LNCaP clone FGC (cell line): ENCODE measurements around the gene TTC21A.
A peak's percentile ranks its signal among the peaks of the same experiment; 100 is the strongest.

Experiments
- DNase-seq: peaks from one replicate; pipeline ENCODE4 v3.0.0-alpha.2; 2011; ENCODE audit warnings: low read depth
- H3K4me3 ChIP-seq: 2 replicates; pipeline ENCODE4 v1.5.1; 2011; ENCODE audit warnings: mild to moderate bottlenecking, low read depth, low read length, control low read depth
- TF ChIP-seq, protein P1 (sequence below): IDR thresholded peaks from 2 replicates; pipeline ENCODE4 v1.5.1; 2012; ENCODE audit warnings: mild to moderate bottlenecking; ENCODE audit not compliant: control insufficient read depth, insufficient read depth; ENCODE audit errors: extremely low read depth

TTC21A gene

DNA sequence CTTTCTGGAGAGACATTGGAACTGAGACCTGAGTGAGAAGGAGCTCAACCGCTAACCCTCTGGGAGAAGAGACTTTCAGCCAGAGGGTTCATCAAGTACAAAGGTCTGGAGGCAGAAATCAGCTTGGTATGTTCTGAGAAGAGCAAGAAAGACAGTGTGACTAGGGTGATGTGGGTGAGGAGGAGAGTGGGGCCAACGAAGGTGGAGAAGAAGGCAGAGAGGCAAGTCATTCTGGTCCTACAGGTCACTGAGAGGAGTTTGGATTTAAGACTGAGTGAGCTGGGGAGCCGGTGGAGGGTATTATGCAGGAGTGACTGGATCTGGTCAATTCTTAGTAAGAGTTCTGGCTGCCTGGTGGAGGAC is 72.7 kb downstream of the TTC21A start:
- H3K4me3 ChIP-seq: peak overlapping the region; percentile 44
- DNase-seq: no peak
- TF ChIP-seq, protein P1, sequence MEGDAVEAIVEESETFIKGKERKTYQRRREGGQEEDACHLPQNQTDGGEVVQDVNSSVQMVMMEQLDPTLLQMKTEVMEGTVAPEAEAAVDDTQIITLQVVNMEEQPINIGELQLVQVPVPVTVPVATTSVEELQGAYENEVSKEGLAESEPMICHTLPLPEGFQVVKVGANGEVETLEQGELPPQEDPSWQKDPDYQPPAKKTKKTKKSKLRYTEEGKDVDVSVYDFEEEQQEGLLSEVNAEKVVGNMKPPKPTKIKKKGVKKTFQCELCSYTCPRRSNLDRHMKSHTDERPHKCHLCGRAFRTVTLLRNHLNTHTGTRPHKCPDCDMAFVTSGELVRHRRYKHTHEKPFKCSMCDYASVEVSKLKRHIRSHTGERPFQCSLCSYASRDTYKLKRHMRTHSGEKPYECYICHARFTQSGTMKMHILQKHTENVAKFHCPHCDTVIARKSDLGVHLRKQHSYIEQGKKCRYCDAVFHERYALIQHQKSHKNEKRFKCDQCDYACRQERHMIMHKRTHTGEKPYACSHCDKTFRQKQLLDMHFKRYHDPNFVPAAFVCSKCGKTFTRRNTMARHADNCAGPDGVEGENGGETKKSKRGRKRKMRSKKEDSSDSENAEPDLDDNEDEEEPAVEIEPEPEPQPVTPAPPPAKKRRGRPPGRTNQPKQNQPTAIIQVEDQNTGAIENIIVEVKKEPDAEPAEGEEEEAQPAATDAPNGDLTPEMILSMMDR: no peak

DNA sequence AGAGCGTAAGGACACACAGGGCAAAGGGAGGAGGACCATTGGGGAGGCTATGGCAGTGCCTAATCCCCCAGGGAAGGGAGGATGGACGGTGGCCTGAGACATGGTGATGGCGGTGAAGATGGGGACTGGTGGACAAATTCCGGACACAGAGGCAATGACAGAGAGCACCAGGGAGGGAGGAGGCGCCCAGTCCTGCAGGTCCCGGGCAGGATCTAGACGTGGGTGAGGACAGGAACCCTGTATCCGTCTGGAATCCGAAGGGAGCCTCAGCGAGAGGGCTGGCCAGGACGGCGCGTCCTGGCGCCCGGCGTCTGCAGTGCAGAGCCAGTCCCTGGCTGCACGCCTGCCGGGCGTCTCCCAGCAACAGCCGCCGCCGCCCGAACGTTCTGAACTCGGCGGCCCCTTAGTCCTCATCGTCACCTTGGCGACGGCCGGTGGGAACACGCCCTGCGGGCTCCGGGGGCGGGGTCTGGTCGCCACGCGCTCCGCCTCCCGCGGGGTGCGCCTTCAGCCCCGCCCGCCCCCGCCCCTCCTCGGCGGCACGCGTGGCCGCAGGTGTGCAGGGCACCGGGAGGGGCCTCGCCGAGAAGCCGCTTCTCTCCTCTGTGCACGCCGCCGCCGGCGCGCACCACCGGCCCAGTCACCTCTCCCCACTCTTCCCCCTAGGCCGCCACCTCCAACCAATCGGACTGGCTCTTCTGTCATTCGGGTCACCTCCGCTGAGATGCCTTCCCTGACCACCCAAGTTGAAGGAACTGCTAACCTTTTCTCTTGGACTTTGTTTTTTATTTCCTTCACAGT is 73.3 kb downstream of the TTC21A start:
- peak overlapping the region; percentile 44 for H3K4me3 ChIP-seq
- TF ChIP-seq, protein P1: 0 out of 2 replicates have a peak, but pooled peaks have one; percentile 16
- peak; percentile 68 for DNase-seq

DNA sequence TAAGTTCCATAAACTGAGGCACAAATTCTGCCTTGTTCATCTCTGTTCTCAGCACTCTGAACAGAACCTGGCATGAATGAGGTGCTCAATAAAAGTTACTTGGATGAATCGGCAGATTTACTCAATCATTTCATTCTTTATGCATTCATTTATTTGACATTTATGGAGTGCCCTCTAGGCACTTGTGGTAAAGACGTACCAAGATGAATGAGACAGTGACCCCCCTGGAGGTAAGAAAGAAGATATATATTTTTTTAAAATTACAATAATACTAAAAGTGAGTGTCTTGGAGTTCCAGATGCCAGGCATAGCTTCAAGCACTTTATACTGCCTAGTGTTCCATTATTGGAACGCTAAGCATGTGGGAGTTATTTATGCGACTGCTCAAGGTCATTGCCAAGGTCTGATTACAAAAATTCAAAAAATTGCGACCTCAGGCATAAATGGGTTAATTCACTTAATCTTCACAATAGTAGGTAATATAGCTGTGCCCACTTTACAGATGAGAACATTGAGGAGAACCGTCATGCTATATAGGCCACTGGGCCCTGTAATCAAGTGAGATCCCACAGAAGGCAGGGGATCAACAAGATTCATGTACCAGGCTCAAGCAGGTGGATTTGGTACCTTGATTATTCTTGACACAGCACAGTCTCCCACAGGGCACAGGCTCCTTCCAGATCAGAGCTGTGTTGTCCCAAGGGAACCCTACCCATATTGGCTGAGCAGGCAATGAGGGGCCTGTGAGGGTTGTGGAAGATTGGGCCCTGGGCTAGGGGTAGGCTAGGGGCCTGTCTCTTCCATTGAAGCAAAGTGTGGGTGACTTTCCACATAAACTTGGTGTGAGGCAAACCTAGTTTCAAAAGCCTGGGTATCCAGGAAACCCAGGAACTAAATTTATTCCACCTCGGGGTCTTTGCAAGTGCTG is 74.2 kb downstream of the TTC21A start:
- 0 out of 2 replicates have a peak overlapping the region, but pooled peaks have one; percentile 8 for H3K4me3 ChIP-seq
- DNase-seq: no peak
- TF ChIP-seq, protein P1: no peak

DNA sequence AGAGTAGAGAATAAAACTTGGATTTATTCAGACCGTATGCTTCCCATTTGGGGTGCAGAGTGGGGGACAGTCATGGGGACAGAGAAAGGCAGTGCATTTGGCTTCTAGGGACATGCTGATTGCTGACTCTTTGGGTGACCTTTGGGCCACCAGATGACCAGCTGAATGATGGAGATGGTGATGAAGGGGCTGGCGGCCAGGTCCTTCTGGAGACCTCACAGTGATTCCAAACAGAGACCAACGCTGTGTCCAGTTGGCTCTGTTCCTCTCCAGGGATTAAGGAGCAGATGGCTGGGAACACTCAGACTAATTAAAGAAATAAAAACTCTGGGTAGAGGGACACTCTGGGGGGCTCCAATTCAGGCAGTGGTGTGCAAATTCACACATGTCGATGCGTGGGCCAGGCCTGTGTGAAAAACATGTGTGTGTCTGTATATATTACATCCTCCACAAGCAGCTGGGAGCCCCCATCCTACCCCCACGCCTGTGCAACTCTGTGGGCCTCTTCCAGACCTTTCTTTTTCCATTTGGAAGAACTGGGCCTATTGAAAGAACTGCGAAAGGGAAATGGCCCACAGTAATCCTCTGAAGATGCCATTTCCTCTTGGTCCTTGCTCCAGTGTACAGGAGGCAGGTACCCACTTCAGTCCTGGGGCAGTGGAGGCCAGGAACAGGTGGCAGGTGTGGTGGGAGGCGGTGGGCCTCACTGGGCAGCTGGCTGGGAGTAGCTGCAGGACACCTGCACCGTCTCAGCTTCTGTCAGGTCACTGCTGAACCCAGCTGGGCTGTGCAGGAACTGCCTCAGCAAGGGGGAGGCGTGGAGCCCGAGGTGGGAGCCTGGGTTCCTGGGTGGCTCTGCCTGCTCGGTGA is 76.0 kb downstream of the TTC21A start:
- TF ChIP-seq, protein P1: no peak
- DNase-seq: no peak
- H3K4me3 ChIP-seq: no peak overlapping the region

DNA sequence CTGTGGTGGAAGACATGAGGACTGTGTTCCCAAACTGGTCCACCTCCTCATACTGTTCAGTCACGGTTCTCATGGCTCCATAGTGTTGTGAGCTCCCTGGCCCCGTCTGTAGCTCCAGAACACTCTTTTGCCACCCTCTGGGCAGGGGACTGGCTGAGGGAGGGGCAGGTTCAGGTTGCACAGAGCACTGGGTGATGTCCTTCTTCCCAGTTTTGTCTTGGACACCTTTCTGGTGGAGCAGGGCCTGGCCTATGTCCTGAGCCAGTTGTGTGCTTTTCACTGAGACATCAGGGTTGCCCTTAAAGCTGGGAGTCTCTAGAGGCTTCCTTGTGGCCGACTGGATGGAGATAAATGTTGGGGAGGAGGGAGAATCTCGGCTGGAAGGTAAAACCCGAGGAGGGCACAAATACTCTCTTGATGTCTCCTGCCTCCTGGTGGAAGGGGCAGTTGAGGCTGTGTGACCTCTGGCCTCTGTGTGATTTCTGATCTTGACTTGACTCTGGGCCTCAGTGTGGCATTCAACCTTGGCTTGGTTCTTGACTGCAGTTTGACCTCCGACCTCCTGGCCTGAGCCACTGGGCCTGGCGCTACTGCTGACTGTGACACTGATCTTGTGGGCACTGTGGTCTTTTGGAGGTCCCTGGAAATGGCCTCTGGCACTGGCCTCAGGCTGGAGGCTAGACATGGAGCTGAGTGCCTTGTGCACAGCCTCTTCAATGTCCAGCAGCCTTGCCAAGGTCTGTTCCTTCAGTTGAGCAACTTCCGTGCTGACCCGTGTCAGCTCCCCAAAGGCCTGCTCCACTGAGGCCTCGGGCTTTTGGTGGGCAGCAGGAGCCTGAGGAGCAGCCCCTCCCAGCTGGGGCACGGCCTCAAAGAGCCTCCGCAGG is 76.8 kb downstream of the TTC21A start:
- TF ChIP-seq, protein P1: no peak
- H3K4me3 ChIP-seq: no peak overlapping the region
- DNase-seq: no peak

DNA sequence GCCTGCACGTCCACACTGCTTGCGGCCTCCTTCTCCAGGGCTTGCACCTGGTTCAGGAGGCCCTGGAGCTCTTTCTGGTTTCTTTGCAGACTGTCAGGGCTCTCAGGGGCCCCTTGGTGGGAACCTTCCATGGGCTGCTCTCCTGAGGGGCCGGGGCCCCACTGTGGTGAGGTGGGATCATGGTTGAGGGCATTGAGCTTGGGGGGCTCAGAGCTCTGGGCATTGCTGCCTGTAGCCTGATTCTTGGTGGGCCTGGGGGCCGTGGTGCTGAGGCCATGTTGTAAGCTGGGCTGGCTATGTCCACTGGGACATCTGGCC is 77.4 kb downstream of the TTC21A start:
- H3K4me3 ChIP-seq: no peak overlapping the region
- no peak for DNase-seq
- TF ChIP-seq, protein P1: no peak
